Peyer's patch (tissue), 4 donors: Measurements from ENCODE around the gene HAVCR2. TPM values are rescaled to one million over a fixed set of nuclear protein-coding genes. Genes with fewer than 3 reads are reported as not detected.
A peak's percentile ranks its signal among the peaks of the same experiment; 100 is the strongest.

Experiments
- DNase-seq, 3 donors: peaks; one replicate each; pipeline ENCODE4 v3.0.0-alpha.2; 2017 to 2019
- H3K27ac ChIP-seq, 4 donors: fragments of 200-600 bp; sonication (generic); one replicate each; pipeline ENCODE4 v1.5.1; 2016 to 2019
- H3K27me3 ChIP-seq, 2 donors: fragments of 200-600 bp; sonication (generic); one replicate each; pipeline ENCODE4 v1.5.1; 2019
- H3K36me3 ChIP-seq, 3 donors: fragments of 200-600 bp; sonication (generic); one replicate each; pipeline ENCODE4 v1.5.1; 2016 to 2019
- H3K4me1 ChIP-seq, 4 donors: fragments of 200-600 bp; sonication (generic); one replicate each; pipeline ENCODE4 v1.5.1; 2016 to 2019
- H3K4me3 ChIP-seq, 4 donors: fragments of 200-600 bp; sonication (generic); 1 replicate in 3 of 4; 2 replicates in 1 of 4; pipeline ENCODE4 v1.5.1; 2016 to 2019; ENCODE audit warnings: mild to moderate bottlenecking in 1 of 4
- H3K9me3 ChIP-seq, 4 donors: fragments of 200-600 bp; sonication (generic); one replicate each; pipeline ENCODE4 v1.5.1; 2016 to 2019; ENCODE audit warnings: mild to moderate bottlenecking in 1 of 4
- CTCF ChIP-seq, 6 experiments: fragments of 450-650 bp in 4 of 6; fragments of 200-600 bp in 2 of 6; sonication (generic) in 1 of 6; IDR thresholded peaks; one replicate each; pipeline ENCODE4 v1.5.1; 2017 to 2019; ENCODE audit warnings: antibody characterized with exemption in 6 of 6, mild to moderate bottlenecking in 3 of 6, moderate library complexity in 1 of 6
- POLR2A ChIP-seq, 2 donors: fragments of 450-650 bp; IDR thresholded peaks; one replicate each; pipeline ENCODE4 v1.5.1; 2017; ENCODE audit warnings: antibody characterized with exemption in 2 of 2, mild to moderate bottlenecking in 2 of 2, moderate library complexity in 2 of 2
- total RNA-seq, 4 donors: library from RNA; depleted of rRNA; stranded (reverse); fragments of >200 nt; gene quantifications; one replicate each; pipeline ENCODE4 v1.1.0, GENCODE V29; 2016

The HAVCR2 gene
- total RNA-seq, 4 donors from 2014 or later: 0.38 to 9.9 (median 3.8) TPM

GRCh38 chr5:157109744-157110143 is 900 bp upstream of the HAVCR2 start:
- peak overlapping the region; percentile 66 to 73 (median 70) for H3K27ac ChIP-seq
- TF ChIP-seq CTCF (IDR thresholded peaks at IDR 0.05) (no peak), POLR2A (IDR thresholded peaks at IDR 0.05) (no peak)
- peak in 2 of 3 donors; percentile 46 to 56 for DNase-seq
- peaks cover 0 to 5% (median 0%) of the 10 kb centered on the region in 4 donors for H3K4me1 ChIP-seq
- H3K27me3 ChIP-seq: no peaks in the 10 kb centered on the region
- no peak overlapping the region for H3K4me3 ChIP-seq
- H3K9me3 ChIP-seq: no peaks in the 10 kb centered on the region
- no peaks in the 10 kb centered on the region for H3K36me3 ChIP-seq

- TF ChIP-seq CTCF (IDR thresholded peaks at IDR 0.05) (no peak), POLR2A (IDR thresholded peaks at IDR 0.05) (no peak)
- Histone ChIP-seq H3K4me3 (peak overlapping the region in 1 of 4 donors; percentile 13), H3K36me3 (no peaks in the 10 kb centered on the region), H3K9me3 (no peaks in the 10 kb centered on the region), H3K4me1 (peaks cover 0 to 5% (median 0%) of the 10 kb centered on the region in 4 donors), H3K27ac (no peak overlapping the region), H3K27me3 (no peaks in the 10 kb centered on the region)
- DNase-seq: no peak
Observed at GRCh38 chr5:157107508-157107907, 1.3 kb downstream of the HAVCR2 start.

GRCh38 chr5:157106630-157107461 is 2.0 kb downstream of the HAVCR2 start:
- Histone ChIP-seq H3K9me3 (no peaks in the 10 kb centered on the region), H3K36me3 (no peaks in the 10 kb centered on the region), H3K27me3 (no peaks in the 10 kb centered on the region), H3K4me3 (peak overlapping the region in 1 of 4 donors; percentile 13), H3K4me1 (peaks cover 0 to 5% (median 0%) of the 10 kb centered on the region in 4 donors), H3K27ac (peak overlapping the region in 2 of 4 donors; percentile 14 to 38)
- peak in 2 of 3 donors; percentile 39 to 53 for DNase-seq
- TF ChIP-seq POLR2A (IDR thresholded peaks at IDR 0.05) (no peak), CTCF (IDR thresholded peaks at IDR 0.05) (no peak)

- Histone ChIP-seq H3K4me3 (no peak overlapping the region), H3K9me3 (no peaks in the 10 kb centered on the region), H3K27me3 (no peaks in the 10 kb centered on the region), H3K27ac (no peak overlapping the region), H3K36me3 (no peaks in the 10 kb centered on the region), H3K4me1 (no peaks in the 10 kb centered on the region)
- TF ChIP-seq CTCF (IDR thresholded peaks at IDR 0.05): no peak
- no peak for TF ChIP-seq POLR2A (IDR thresholded peaks at IDR 0.05)
- no peak for DNase-seq
Observed at GRCh38 chr5:157100140-157100679, 8.6 kb downstream of the HAVCR2 start.

- H3K27ac ChIP-seq: no peak overlapping the region
- H3K27me3 ChIP-seq: no peaks in the 10 kb centered on the region
- no peaks in the 10 kb centered on the region for H3K9me3 ChIP-seq
- no peak for TF ChIP-seq CTCF (IDR thresholded peaks at IDR 0.05)
- no peak overlapping the region for H3K4me3 ChIP-seq
- no peaks in the 10 kb centered on the region for H3K4me1 ChIP-seq
- DNase-seq: no peak
- no peaks in the 10 kb centered on the region for H3K36me3 ChIP-seq
Observed at GRCh38 chr5:157088342-157088990, 20.4 kb downstream of the HAVCR2 start.
